ENCODE results near the gene PICALM.
A peak's percentile ranks its signal among the peaks of the same experiment; 100 is the strongest.

Gene PICALM

DNA sequence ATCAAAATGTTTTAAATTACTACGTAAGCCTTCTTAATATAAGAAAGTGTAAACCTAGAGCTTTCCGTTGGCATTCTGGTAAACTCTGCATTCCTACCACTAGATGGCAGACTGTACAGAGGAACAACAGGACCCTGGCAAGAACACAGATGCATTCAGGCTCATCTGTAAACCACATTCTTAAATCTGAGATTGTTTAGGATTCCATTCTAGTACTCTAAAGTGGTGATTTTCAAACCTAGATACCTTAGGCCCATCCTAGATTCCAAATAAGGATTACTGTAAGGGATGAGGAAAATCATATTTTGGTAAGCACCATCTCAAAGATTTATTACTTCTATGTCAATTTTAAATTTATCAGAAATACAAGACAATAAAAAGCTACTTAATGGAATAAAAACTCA is 26.9 kb downstream of the PICALM start:
- TF ChIP-seq, protein P1, sequence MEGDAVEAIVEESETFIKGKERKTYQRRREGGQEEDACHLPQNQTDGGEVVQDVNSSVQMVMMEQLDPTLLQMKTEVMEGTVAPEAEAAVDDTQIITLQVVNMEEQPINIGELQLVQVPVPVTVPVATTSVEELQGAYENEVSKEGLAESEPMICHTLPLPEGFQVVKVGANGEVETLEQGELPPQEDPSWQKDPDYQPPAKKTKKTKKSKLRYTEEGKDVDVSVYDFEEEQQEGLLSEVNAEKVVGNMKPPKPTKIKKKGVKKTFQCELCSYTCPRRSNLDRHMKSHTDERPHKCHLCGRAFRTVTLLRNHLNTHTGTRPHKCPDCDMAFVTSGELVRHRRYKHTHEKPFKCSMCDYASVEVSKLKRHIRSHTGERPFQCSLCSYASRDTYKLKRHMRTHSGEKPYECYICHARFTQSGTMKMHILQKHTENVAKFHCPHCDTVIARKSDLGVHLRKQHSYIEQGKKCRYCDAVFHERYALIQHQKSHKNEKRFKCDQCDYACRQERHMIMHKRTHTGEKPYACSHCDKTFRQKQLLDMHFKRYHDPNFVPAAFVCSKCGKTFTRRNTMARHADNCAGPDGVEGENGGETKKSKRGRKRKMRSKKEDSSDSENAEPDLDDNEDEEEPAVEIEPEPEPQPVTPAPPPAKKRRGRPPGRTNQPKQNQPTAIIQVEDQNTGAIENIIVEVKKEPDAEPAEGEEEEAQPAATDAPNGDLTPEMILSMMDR (IDR thresholded peaks at IDR 0.05; ENCODE audit: low read depth, low read length), result peak; percentile 66
- H3K27me3 ChIP-seq (ENCODE audit: insufficient read depth, low read depth, severe bottlenecking), result no peaks in the 10 kb centered on the region
- no peaks in the 10 kb centered on the region for H3K9me3 ChIP-seq (ENCODE audit: severe bottlenecking)
- H3K36me3 ChIP-seq, result no peaks in the 10 kb centered on the region
- peak; percentile 66 for DNase-seq
- H3K4me3 ChIP-seq (ENCODE audit: low read depth, low read length), result no peak overlapping the region
- H3K27ac ChIP-seq, result no peak overlapping the region

DNA sequence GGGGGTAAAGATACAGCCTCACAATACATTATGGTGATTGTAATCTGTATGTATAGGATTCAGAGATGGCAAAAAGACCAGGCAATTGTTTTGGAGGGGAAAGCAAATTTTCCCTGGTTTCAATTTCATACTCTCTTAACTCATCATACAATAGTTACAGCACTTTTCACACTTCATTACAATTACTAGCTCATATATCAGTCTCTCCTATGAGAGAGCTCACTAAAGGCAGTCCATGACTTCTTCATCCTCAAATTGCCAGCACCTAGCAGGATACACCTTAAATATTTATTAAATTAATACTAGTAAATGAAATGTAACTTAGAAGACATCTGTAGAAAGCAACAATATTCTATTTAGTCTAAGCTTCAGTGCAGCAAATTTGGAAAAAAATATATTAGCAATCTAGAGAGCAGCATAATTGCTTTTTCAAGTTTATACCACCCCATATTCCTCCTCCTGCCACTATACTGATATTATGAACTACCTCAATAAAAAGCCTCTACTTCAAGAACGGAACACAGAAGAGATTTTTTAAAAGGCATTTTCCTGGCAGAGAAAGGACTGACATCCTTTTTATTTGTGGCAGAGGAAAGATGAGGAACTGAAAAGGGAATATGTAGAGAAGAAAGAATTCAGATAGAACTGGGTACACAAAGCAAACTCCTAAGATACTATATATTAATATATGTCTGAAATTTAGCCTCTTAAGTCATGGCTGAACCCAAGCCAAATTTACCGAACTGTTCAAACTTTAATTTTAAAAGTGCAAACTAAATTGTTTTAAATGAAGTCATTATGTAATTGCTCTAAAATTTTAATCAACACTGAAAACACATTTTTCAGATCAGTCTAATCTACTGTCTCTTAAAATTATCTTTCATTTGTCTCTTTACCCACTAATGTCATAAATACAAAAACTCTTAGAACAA is 27.7 kb downstream of the PICALM start:
- H3K36me3 ChIP-seq, result no peaks in the 10 kb centered on the region
- H3K27me3 ChIP-seq (ENCODE audit: insufficient read depth, low read depth, severe bottlenecking), result no peaks in the 10 kb centered on the region
- no peak overlapping the region for H3K27ac ChIP-seq
- no peaks in the 10 kb centered on the region for H3K9me3 ChIP-seq (ENCODE audit: severe bottlenecking)
- no peak overlapping the region for H3K4me3 ChIP-seq (ENCODE audit: low read depth, low read length)
- no peak for DNase-seq
- TF ChIP-seq, protein P1 (IDR thresholded peaks at IDR 0.05; ENCODE audit: low read depth, low read length), result no peak

DNA sequence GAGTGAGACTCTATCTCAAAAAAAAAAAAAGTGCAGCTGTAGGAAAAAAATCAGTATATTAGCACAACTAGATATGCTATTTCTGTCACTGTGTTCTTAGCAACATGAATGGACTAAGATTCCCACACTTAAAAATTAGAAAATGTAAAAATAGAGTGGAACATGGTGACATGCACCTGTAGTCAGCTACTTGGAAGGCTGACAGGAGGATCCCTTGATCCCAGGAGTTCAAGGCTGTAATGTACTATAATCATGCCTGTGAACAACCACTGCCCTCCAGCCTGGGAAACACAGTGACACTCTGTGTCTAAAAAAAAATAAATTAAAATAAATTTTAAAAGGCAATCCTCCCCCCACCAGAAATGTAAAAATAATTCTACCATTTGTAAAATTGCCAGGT is 29.8 kb downstream of the PICALM start:
- no peak for DNase-seq
- no peaks in the 10 kb centered on the region for H3K27me3 ChIP-seq (ENCODE audit: insufficient read depth, low read depth, severe bottlenecking)
- TF ChIP-seq, protein P1 (IDR thresholded peaks at IDR 0.05; ENCODE audit: low read depth, low read length), result no peak
- H3K9me3 ChIP-seq (ENCODE audit: severe bottlenecking), result no peaks in the 10 kb centered on the region
- no peak overlapping the region for H3K27ac ChIP-seq
- no peaks in the 10 kb centered on the region for H3K36me3 ChIP-seq
- no peak overlapping the region for H3K4me3 ChIP-seq (ENCODE audit: low read depth, low read length)

DNA sequence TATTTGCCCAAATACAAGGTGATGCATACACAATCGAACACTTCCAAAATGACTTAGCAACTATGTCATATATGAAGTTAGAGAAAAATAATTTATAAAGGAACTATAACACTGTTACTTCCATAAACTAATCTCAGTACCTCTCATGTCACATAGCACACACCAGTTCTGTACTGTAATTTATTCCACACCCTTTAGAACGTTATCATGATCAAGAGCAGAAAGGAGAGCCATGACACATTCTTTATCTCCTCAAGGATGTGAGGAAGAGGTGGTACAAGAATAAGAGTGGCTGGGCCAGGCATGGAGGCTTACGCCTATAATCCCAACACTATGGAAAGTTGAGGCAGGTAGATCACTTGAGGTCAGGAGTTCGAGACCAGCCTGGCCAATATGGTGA is 31.1 kb downstream of the PICALM start:
- Histone ChIP-seq H3K4me3 (ENCODE audit: low read depth, low read length) (no peak overlapping the region), H3K9me3 (ENCODE audit: severe bottlenecking) (no peaks in the 10 kb centered on the region), H3K36me3 (no peaks in the 10 kb centered on the region), H3K27me3 (ENCODE audit: insufficient read depth, low read depth, severe bottlenecking) (no peaks in the 10 kb centered on the region), H3K27ac (no peak overlapping the region)
- DNase-seq, result no peak
- TF ChIP-seq, protein P1 (IDR thresholded peaks at IDR 0.05; ENCODE audit: low read depth, low read length), result no peak

DNA sequence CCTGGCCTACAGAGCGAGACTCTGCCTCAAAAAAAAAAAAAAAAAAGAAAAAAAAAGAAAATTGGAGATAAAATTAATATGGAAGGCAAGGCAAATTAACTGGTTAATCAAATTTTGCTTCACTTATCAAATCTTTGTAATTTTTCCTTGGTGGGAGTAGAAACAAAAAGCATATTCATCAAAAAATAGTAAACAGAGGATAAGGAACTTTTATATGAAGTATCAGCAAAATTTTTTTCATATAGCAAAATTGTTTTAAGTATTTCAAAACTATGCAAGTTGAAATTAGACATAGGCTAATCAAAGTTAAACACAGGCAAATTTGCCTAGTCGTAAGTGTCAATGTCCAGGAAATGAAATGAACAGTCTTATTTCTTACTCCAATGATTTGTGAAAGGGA is 33.0 kb downstream of the PICALM start:
- TF ChIP-seq, protein P1 (IDR thresholded peaks at IDR 0.05; ENCODE audit: low read depth, low read length), result no peak
- no peaks in the 10 kb centered on the region; the same call in 1 of the 2 replicates for H3K36me3 ChIP-seq

More for the DNA sequence above, 33.0 kb downstream of the PICALM start:
- no peaks in the 10 kb centered on the region for H3K27me3 ChIP-seq (ENCODE audit: insufficient read depth, low read depth, severe bottlenecking)
- no peak overlapping the region for H3K4me3 ChIP-seq (ENCODE audit: low read depth, low read length)
- no peak for DNase-seq
- H3K27ac ChIP-seq, result no peak overlapping the region
- no peaks in the 10 kb centered on the region for H3K9me3 ChIP-seq (ENCODE audit: severe bottlenecking)

Data from WERI-Rb-1 (cell line).